Hematopoietic multipotent progenitor cell treated with erythropoietin and hydrocortisone succinate and interleukin-3 and kit ligand, for 15 days (in vitro differentiated cells): ENCODE measurements around the gene RTF2.
"Not testable (repeated sequence)": the region's sequence is repeated elsewhere in the genome, so short reads cannot be mapped to it uniquely, and the experiment has no call there.

Experiments
- DNase-seq: peaks from one replicate; pipeline ENCODE4 v3.0.0-alpha.2; 2015; ENCODE audit warnings: low spot score

The RTF2 gene

GRCh38 chr20:56551571-56551970, 83.1 kb downstream of the RTF2 start:
- DNase-seq = no peak

DNA sequence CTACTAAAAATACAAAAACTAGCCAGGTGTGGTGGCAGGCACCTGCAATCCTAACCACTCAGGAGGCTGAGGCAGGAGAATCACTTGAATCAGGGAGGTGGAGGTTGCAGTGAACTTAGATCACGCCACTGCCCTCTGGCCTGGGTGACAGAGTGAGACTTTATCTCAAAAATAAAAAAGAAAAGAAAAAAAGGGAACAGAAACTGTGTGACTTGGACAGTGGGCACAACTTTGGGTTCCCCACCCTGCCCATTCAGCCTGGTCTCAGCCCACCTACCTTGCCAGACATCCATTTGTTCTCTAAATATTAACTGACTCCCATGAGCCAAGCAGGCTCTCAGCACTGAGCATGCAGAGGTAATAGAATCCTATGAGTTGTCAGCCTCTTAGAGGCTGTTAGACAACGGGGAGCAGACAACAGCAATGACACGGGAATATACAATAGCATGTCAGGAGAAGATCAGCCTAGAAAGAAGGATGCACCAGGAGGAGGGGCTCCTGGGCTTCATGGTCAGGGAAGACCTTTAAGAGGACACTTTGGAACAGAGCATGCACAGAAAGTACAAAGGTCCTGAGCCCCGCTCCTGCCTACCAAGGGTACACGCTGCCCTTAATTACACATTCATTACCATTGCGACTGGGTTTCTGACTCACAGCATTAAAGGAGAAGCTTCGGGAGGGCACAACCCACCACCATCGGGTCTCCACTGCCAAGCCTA, 84.6 kb downstream of the RTF2 start:
- no peak for DNase-seq

DNA sequence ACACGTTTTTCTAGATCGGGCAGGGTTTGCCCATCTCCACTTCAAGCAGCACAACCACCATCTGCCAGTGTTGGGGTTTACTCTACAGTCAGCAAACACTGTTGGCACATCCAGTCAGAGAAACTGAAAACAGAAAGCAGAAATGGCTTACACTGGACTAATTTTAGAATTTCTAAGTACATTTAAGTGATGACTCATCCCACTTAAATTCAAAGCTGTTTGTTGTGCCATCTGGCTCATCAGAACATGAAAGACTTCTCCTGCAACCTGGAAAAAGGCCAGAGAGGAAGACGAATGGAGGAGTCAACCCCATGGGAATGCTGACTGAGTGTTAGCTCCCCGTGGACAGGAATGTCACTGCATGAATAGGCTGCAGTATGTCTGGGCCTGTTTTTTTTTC, 86.4 kb downstream of the RTF2 start:
- DNase-seq = no peak

- DNase-seq = no peak
Observed at GRCh38 chr20:56558968-56559367, 90.5 kb downstream of the RTF2 start.

- not testable (repeated sequence) for DNase-seq
Observed at GRCh38 chr20:56564526-56564925, 96.1 kb downstream of the RTF2 start.

DNA sequence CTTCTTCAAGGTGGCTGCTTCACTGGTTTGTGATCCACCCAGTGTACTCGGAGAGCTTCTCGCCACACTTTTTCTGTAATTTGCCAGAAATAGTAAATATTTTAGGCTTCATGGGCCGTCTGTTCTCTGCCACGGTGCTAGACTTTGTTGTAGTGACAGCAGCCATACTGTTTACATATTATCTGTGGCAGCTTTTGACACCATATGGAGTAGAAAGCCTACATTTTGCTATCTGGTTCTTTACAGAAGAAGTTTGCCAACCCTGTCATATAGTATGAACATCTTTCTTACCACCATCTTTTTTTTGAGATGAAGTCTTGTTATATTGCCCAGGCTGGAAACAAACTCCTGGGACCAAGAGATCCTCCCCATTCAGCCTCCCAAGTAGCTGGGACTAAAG, 97.1 kb downstream of the RTF2 start:
- DNase-seq = no peak

DNA sequence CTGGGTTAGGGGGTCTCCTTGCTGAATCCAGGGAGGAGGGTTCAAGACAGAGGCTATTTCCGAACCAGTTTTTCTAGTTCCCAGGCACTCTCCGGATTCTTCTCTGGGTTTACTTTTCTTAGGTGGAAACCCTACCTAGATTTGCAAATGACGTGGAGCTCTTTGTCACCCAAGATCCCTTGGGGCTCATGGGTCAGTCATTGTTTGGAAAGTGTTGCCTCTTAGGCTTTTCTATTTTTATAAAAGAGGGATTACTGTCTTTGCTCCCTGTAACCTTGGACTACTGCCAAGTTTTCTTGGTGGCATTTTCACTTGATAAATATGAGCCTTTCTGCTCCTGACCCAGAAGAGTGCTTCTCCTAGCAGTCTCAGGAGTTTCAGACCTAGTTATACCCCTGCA, 98.2 kb downstream of the RTF2 start:
- peak; percentile 15 for DNase-seq
